NCI-H2081 treated with DMSO at 0.1 percent for 48 hours (cell line): ENCODE measurements around the gene RBM7.

Experiments used
- DNase-seq: peaks from one replicate; lab custom pipeline; 2025; lab: John Stamatoyannopoulos, UW

Gene RBM7

GRCh38 chr11:114448749-114449482 is 48.5 kb downstream of the RBM7 start:
- DNase-seq, result no peak

- DNase-seq, result no peak
These were observed 49.4 kb downstream of the RBM7 start for GRCh38 chr11:114449845-114450244.

- DNase-seq, result no peak
These were observed 51.9 kb downstream of the RBM7 start for GRCh38 chr11:114452399-114452798.
